ENCODE data around the gene POLD1.

DNA sequence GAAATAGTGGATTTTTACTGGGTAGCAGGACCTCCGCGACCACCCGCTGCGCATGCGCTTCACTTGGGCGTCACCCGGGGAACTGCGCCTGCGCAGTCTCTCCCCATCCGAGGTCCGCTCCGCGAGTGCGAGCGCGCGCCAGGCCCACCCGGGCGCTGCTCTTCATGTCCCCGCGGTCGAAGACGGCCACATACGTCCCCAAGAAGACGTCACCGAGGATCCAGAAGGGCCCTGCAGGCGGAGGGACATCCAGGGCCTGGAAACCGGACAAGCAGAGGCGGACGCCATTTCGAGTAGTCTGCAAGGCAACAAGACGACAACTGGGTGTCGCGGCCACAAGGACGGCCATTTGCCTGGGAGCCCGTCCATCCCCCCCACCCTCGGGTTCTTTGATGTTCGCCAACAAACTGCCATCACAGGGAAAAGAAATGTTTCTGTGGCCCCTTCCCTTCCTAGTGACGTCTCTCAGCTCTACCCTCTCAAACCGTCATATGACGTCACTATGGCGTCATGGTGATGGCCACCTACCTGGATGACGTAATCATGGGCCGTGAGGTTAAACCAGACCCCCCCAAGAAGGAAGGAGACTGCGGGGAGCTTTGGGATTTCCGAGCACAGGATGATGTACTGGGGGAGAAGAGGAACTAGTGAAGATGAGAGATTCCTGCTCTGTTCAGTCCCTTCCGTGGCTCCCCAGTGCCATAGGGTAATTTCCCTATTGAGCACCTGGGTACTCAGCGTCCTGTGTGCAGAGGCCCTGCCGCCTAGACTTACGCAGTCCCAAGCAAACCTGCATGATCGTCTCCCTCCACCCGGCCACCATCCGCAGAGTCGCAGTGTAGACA lies 25.4 kb upstream of the POLD1 start:
- TF ChIP-seq CTCF (conservative IDR thresholded peaks at IDR 0.05; ENCODE audit: low read length) (no peak), EZH2phosphoT487 (IDR thresholded peaks at IDR 0.05; ENCODE audit: borderline replicate concordance, low read depth, low read length) (no peak)

All from OCI-LY7 (cell line).